Epithelial cell of prostate (primary cell): ENCODE data around the gene TBC1D1.

Experiments used
- DNase-seq: peaks from one replicate; pipeline ENCODE4 v3.0.0-alpha.2; 2011; ENCODE audit warnings: low read depth, low spot score
- H3K27ac ChIP-seq: fragments of 450-650 bp; 2 replicates; pipeline ENCODE4 v1.5.1; 2017; ENCODE audit warnings: mild to moderate bottlenecking

The TBC1D1 gene

DNA sequence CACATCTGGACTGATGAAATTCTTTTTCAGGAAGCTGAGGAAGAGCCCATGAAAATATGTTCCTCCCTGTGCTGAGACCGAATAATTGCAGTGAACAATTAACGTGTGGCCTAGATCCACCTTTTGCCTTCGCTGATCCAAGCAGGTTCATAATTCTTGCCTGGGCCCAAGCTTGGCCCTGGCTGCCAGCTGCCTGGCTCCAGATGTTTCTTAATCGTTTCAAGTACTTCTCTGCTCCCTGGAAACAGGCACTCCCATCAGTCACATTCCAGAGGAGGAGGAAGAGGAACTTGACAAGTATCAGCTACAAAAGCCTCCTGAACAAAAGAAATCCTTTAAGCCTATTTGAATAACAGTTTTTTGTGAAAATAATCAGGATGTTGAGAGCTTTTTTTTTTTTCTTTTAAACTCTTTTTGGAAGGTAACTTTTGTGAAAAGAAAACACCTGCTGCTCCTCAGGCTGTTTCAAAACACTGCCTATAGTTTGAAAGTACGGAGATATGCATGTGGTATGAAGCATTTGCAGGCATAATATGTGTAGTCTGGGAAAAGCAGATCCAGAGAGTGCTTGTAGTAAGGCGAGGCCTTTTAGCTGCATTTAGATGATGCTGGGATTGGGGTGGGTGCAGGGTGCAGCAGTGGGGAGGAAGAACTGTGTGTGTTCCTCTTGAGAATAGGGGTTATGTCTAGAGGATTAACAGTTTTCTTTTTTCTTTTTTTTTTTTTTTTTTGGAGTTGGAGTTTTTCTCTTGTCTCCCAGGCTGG is 223.7 kb downstream of the TBC1D1 start:
- no peak for DNase-seq
- no peak overlapping the region for H3K27ac ChIP-seq

DNA sequence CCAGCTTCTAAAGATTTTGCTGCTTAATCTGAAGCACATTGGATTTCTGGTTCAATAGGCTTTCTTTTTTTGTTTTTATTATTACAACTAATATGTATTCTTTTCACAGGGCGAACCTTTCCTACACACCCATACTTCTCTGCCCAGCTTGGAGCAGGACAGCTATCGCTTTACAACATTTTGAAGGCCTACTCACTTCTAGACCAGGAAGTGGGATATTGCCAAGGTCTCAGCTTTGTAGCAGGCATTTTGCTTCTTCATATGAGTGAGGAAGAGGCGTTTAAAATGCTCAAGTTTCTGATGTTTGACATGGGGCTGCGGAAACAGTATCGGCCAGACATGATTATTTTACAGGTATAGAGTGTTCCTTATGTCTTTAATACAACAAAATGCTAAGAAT is 224.7 kb downstream of the TBC1D1 start:
- H3K27ac ChIP-seq: no peak overlapping the region

GRCh38 chr4:38117591-38117990 is 226.7 kb downstream of the TBC1D1 start:
- H3K27ac ChIP-seq: no peak overlapping the region
- DNase-seq: no peak

More for the DNA sequence above, 224.7 kb downstream of the TBC1D1 start:
- DNase-seq: no peak

GRCh38 chr4:38119668-38120385 is 228.9 kb downstream of the TBC1D1 start:
- no peak overlapping the region for H3K27ac ChIP-seq
- no peak for DNase-seq

GRCh38 chr4:38120772-38121171 is 229.9 kb downstream of the TBC1D1 start:
- H3K27ac ChIP-seq: no peak overlapping the region
- no peak for DNase-seq

- no peak overlapping the region for H3K27ac ChIP-seq
- DNase-seq: no peak
Observed at GRCh38 chr4:38122060-38122459, 231.2 kb downstream of the TBC1D1 start.

- H3K27ac ChIP-seq: no peak overlapping the region
- DNase-seq: no peak
Observed at GRCh38 chr4:38123555-38123954, 232.7 kb downstream of the TBC1D1 start.

GRCh38 chr4:38124961-38125360 is 234.1 kb downstream of the TBC1D1 start:
- H3K27ac ChIP-seq: peak overlapping the region; percentile 70
- no peak for DNase-seq

- DNase-seq: peak; percentile 66
- peak overlapping the region; percentile 70 for H3K27ac ChIP-seq
Observed at GRCh38 chr4:38125816-38126215, 234.9 kb downstream of the TBC1D1 start.

- H3K27ac ChIP-seq: peak overlapping the region; percentile 87
- peak; percentile 97 for DNase-seq
Observed at GRCh38 chr4:38128478-38129459, 237.9 kb downstream of the TBC1D1 start.

GRCh38 chr4:38129460-38130227 is 238.8 kb downstream of the TBC1D1 start:
- no peak for DNase-seq
- peak overlapping the region; percentile 87 for H3K27ac ChIP-seq

DNA sequence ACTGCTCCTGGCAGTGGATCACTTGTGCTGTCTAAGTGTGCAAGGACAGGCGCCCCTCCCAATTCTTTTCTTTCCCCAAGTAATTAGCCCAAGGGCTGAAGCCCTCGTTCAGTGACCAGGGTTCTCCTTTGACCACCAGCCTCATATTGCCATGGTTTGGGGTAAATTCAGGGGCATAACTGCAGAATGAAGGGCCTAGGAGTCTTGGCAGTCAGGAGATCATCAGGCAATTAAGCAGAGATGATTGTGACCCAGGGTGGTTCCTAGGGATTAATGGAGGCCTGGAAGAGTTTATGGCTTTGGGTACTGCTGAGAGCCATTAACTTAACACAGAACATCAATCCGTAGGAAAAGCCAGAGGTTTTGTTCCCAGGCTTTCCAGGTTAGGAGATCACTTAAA is 240.0 kb downstream of the TBC1D1 start:
- DNase-seq: no peak
- H3K27ac ChIP-seq: no peak overlapping the region

GRCh38 chr4:38131371-38132091 is 240.6 kb downstream of the TBC1D1 start:
- DNase-seq: no peak
- H3K27ac ChIP-seq: peak overlapping the region; percentile 33

- H3K27ac ChIP-seq: peak overlapping the region; percentile 33
- DNase-seq: peak; percentile 65
Observed at GRCh38 chr4:38132107-38132673, 241.3 kb downstream of the TBC1D1 start.

DNA sequence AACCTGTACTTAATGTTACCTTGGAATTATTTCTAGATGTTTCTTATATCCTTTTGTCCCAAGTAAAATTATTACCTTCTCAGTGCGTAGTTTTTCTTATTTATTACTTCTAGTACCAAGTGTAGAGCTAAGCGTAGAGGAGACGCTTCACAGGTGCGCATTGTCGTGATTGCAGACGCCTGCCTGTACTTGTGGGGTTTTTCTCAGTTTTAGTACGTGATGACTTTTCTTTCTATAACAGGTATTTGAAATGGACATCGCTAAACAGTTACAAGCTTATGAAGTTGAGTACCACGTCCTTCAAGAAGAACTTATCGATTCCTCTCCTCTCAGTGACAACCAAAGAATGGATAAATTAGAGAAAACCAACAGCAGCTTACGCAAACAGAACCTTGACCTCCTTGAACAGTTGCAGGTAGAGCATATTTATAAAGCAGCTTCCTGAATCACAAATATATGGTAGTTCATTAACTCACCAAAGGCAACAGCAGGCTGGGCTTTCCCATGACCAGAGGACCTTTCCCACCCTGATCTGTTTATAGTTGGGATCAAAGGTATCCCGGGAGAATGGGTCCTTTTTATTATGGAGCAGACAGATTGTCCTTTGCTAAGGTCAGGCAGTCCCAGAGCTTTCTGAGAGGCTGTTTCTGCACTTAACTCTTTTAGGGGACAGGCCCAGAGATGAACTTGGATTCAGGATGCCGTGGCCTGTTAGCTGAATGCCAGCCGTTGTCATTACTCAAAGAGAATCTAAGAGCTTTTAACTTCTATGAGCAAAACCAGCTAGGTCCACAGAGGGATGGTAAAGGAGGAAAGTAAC is 242.2 kb downstream of the TBC1D1 start:
- no peak overlapping the region for H3K27ac ChIP-seq
- no peak for DNase-seq

DNA sequence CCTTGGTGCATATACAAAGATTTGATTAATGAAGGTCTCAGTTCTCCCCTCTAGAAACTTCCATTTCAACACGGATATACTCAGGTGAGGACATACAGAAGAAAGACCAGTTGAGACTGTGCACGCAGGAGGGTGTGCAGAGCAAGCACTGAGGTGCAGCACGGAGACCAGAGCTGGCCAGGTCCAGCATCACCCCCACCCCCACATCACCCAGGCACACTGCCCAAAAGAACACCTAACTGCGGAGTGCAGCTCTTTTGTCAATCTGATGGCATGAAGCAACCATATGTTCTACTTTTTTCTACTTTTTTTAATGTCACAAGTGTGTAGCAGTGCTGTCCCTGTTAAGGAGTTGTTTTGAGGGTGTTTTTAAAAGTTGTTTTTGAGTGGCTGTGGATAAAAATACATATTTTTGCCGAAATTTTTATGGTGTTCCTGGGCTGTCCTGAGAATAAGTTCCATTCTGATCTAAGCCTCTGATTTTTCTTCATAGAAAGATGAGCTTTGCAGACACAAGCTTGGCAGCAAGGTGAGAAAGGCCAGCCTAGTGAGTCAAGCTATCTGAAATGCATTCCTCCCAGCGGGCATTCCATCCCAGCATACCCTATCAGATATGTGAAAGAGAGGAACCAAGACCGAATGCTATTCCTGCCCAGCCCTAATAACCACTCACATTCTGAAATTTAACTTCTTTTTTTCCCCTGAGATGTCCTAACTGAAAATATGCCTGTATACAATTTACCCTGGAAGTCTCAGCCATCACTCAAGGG is 243.0 kb downstream of the TBC1D1 start:
- H3K27ac ChIP-seq: no peak overlapping the region
- no peak for DNase-seq

DNA sequence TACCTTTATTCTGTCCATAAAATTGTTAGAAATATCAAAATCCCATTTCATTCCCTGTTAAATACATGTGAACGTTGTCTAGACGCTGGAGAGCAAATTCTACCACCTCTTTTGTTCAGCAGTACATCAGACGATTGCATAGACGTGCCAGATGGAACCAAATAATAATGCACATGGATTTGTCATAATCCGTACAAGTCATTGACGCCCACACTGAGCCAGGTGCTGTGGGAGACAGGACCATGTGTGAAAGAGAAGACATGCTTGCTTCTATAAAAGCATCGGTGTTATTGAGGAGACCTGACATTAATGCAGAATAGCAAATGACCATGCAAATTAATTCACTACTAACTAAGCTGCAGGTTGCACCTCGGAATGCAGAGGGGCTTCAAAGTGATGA is 244.3 kb downstream of the TBC1D1 start:
- H3K27ac ChIP-seq: no peak overlapping the region
- no peak for DNase-seq
